ENCODE measurements around the gene PBRM1. TPM values are rescaled to one million over a fixed set of nuclear protein-coding genes. Genes with fewer than 3 reads are reported as not detected.

PBRM1 gene
- polyA plus RNA-seq, 1 donor (not counting 4 experiments of a cell fraction or from before 2014, with no cell fraction given) = 26.0 TPM

DNA sequence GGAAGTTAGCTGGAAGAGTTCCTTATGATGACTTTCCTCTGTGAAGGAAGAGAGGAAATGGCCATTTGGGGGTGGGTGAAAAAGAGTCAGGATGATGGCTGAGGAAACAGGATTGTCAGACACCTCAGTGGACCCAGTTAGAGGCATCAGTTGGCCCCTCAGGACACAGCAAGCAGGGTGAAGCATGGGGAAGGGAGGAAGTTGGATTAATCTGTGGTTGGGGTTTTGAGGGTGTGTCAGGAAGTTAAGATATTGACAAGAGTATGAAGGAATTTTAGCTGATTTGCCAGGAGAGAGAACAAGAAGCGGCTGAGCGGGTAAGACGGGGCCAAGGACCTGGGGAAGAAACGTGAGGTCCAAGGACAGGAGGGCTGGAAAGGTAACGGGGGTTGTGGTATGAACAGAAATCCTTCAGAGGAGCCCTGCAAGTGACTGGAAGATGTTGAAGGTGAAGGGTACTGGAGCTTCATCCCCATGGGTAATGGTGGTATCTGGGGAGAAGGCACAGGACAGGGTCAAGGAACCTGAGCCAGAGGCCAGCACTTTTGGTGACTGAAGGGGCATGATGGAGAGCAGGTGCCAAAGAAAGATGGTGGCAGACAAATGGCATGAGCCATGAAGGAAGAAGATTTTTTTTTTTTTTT is 146.6 kb downstream of the PBRM1 start:
- FAIRE-seq = no peak
- TF ChIP-seq EZH2 (IDR thresholded peaks at IDR 0.05; ENCODE audit: low read length) = no peak
- TF ChIP-seq, protein P1, sequence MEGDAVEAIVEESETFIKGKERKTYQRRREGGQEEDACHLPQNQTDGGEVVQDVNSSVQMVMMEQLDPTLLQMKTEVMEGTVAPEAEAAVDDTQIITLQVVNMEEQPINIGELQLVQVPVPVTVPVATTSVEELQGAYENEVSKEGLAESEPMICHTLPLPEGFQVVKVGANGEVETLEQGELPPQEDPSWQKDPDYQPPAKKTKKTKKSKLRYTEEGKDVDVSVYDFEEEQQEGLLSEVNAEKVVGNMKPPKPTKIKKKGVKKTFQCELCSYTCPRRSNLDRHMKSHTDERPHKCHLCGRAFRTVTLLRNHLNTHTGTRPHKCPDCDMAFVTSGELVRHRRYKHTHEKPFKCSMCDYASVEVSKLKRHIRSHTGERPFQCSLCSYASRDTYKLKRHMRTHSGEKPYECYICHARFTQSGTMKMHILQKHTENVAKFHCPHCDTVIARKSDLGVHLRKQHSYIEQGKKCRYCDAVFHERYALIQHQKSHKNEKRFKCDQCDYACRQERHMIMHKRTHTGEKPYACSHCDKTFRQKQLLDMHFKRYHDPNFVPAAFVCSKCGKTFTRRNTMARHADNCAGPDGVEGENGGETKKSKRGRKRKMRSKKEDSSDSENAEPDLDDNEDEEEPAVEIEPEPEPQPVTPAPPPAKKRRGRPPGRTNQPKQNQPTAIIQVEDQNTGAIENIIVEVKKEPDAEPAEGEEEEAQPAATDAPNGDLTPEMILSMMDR (optimal IDR thresholded peaks at IDR 0.05 in 1 of 3, IDR thresholded peaks at IDR 0.05 in 1 of 3, conservative IDR thresholded peaks at IDR 0.05 in 1 of 3; ENCODE audit: extremely low read depth in 1 of 3, insufficient read depth in 2 of 3, low read length in 3 of 3) = no peak
- H3K9me3 ChIP-seq (ENCODE audit: control insufficient read depth, low read depth, low read length) = no peaks in the 10 kb centered on the region
- H3K27ac ChIP-seq (ENCODE audit: control insufficient read depth, insufficient read depth, low read length) = no peak overlapping the region
- peaks cover 39% of the 10 kb centered on the region for H3K4me1 ChIP-seq (ENCODE audit: control insufficient read depth, extremely low read depth, insufficient read depth, low read length)
- dilution Hi-C loops (cut with MboI; ENCODE audit: extremely low pct_ligation_motif_present, low sequenced_read_pairs) = no loop called here
- H3K36me3 ChIP-seq (ENCODE audit: control insufficient read depth in 2 of 2, extremely low read depth in 1 of 2, insufficient read depth in 2 of 2, low read length in 2 of 2) = peaks cover 7 to 15% of the 10 kb centered on the region in 2 experiments
- no peak for DNase-seq (ENCODE audit: low read depth, low spot score)
- peaks cover 36% of the 10 kb centered on the region for H3K79me2 ChIP-seq (ENCODE audit: control insufficient read depth, insufficient read depth, low read length)
- H3K9ac ChIP-seq (ENCODE audit: control insufficient read depth, extremely low read depth, insufficient read depth, low read length) = no peak overlapping the region
- no peak overlapping the region for H2AFZ ChIP-seq (ENCODE audit: control insufficient read depth, low read length)
- peak overlapping the region; percentile 97 for H3K4me2 ChIP-seq (ENCODE audit: control insufficient read depth, extremely low read depth, insufficient read depth, low read depth, low read length)
- peaks cover 4% of the 10 kb centered on the region for H4K20me1 ChIP-seq (ENCODE audit: control insufficient read depth, extremely low read depth, insufficient read depth, low read length)
- H3K9me1 ChIP-seq (ENCODE audit: control insufficient read depth, extremely low read depth, insufficient read depth, low read length) = peaks cover 11% of the 10 kb centered on the region
- H3K27me3 ChIP-seq (ENCODE audit: control insufficient read depth, extremely low read depth, insufficient read depth, low read length) = no peaks in the 10 kb centered on the region
- peak overlapping the region in 2 of 3 experiments; percentile 23 to 44 for H3K4me3 ChIP-seq (ENCODE audit: control insufficient read depth in 2 of 3, extremely low read depth in 1 of 3, insufficient read depth in 2 of 3, low read depth in 1 of 3, low read length in 3 of 3)

DNA sequence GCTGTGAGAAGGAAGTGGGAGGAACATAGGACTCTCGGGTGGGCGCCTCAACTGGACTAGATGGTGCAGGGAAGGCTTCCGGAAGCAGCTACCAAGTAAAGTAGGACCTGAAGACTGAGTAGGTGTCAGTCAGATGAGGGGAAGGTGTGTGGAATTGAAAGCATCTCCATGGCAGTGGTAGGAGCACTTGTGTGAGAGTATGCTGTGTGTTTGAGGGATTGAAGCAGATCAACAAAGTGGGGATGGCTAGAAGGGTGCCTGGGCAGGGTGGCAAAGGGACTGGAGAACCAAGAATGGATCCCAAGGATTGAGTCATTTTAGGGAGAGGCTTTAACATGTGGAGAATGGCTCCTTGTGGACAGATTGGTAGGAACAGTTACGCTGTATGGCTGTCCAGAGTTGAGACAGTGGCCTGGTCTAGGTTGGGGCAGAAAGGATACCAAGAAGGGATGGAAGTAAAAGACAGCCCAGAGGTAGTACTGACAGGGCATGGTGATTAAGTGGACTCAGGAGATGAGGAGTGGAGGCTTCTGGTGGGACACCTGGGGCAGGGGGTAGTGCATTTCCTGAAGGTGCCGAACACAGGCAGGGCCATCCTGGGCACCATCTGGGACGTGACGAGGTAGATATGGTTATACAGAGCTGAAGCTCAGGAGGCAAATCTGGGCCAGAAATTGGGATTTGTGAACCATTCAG is 147.8 kb downstream of the PBRM1 start:
- H3K27ac ChIP-seq (ENCODE audit: control insufficient read depth, insufficient read depth, low read length) = no peak overlapping the region
- FAIRE-seq (no peak), DNase-seq (ENCODE audit: low read depth, low spot score) (no peak)
- peak overlapping the region; percentile 97 for H3K4me2 ChIP-seq (ENCODE audit: control insufficient read depth, extremely low read depth, insufficient read depth, low read depth, low read length)
- no peak overlapping the region for H2AFZ ChIP-seq (ENCODE audit: control insufficient read depth, low read length)
- H3K9me3 ChIP-seq (ENCODE audit: control insufficient read depth, low read depth, low read length) = no peaks in the 10 kb centered on the region
- H4K20me1 ChIP-seq (ENCODE audit: control insufficient read depth, extremely low read depth, insufficient read depth, low read length) = peaks cover 4% of the 10 kb centered on the region
- peaks cover 39% of the 10 kb centered on the region for H3K4me1 ChIP-seq (ENCODE audit: control insufficient read depth, extremely low read depth, insufficient read depth, low read length)
- H3K27me3 ChIP-seq (ENCODE audit: control insufficient read depth, extremely low read depth, insufficient read depth, low read length) = no peaks in the 10 kb centered on the region
- peak overlapping the region; percentile 77 to 92 (median 81) for H3K4me3 ChIP-seq (ENCODE audit: control insufficient read depth in 2 of 3, extremely low read depth in 1 of 3, insufficient read depth in 2 of 3, low read depth in 1 of 3, low read length in 3 of 3)
- H3K36me3 ChIP-seq (ENCODE audit: control insufficient read depth in 2 of 2, extremely low read depth in 1 of 2, insufficient read depth in 2 of 2, low read length in 2 of 2) = peaks cover 7 to 15% of the 10 kb centered on the region in 2 experiments
- peaks cover 11% of the 10 kb centered on the region for H3K9me1 ChIP-seq (ENCODE audit: control insufficient read depth, extremely low read depth, insufficient read depth, low read length)
- dilution Hi-C loops (cut with MboI; ENCODE audit: extremely low pct_ligation_motif_present, low sequenced_read_pairs) = no loop called here
- TF ChIP-seq EZH2 (IDR thresholded peaks at IDR 0.05; ENCODE audit: low read length) = no peak
- TF ChIP-seq, protein P1 (optimal IDR thresholded peaks at IDR 0.05 in 1 of 3, IDR thresholded peaks at IDR 0.05 in 1 of 3, conservative IDR thresholded peaks at IDR 0.05 in 1 of 3; ENCODE audit: extremely low read depth in 1 of 3, insufficient read depth in 2 of 3, low read length in 3 of 3) = no peak
- H3K79me2 ChIP-seq (ENCODE audit: control insufficient read depth, insufficient read depth, low read length) = peaks cover 36% of the 10 kb centered on the region
- H3K9ac ChIP-seq (ENCODE audit: control insufficient read depth, extremely low read depth, insufficient read depth, low read length) = peak overlapping the region; percentile 95

Measured in keratinocyte (primary cell).